HK-2 (cell line): ENCODE data around the gene SPPL3.

Experiments
- DNase-seq: peaks from one replicate; pipeline ENCODE4 v3.0.0-alpha.2; 2018; ENCODE audit not compliant: unreplicated experiment

The SPPL3 gene

DNA sequence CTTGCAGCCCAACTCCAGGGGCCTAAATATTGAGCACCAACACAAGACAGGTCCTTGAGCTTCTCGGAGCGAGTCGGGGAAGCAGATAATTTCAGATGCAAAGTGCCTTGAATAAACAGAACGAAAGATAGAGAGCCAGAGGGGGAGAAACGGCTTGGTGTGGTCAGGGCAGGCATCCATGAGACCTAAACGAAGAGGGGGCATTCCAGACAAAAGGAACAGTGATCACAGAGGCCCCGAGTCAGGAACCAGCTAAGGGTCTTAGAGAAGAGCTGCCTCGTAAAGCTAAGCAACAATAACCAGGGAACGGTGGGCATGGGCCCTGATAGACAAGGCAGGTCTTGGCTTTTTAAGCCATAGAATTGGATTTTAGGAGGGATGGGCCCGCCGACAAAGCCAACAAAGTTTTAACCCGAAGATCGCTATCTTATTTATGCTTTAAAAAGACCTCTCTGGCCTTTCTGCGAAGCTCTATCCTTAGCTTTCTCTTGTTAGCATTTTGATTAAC, 179.0 kb downstream of the SPPL3 start:
- peak; percentile 14 for DNase-seq

DNA sequence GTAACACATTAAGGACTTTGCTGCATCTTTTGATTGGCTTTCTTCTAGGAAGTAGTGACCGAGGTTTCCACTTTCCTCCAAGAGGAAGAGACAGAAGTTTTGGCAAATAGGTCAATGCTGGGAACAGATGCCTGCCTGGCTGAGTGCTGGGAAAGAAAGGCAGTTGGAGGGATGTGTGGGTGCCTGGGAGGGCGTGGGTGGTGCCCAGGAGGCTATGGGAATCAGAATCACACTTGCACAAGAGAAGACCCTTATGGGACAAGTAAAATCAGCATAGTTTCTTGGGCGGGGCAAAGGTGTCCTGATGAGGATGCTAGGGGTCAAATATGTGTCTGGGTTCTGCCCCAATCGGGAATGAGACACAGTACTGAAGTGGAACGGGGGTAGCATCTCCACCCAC, 179.4 kb downstream of the SPPL3 start:
- no peak for DNase-seq

DNA sequence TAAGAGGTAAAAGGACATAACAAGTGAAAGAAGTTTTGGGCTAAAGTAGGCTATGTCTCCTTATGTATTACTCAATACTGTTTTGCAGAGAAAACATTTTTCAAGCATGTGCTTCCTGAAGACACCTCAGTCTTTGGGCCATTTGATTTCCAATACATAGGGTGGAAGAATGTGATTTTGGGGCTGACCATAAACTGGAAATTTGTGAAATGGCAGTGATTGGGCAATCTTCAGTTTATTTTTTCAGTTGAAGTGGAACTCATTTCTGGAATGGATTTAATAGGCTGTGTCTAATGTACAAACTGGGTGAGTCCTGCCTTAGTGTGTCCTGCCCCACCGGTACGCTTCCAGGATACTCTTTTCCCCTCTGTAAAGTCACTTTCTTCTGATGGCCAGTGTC, 181.4 kb downstream of the SPPL3 start:
- DNase-seq: no peak

DNA sequence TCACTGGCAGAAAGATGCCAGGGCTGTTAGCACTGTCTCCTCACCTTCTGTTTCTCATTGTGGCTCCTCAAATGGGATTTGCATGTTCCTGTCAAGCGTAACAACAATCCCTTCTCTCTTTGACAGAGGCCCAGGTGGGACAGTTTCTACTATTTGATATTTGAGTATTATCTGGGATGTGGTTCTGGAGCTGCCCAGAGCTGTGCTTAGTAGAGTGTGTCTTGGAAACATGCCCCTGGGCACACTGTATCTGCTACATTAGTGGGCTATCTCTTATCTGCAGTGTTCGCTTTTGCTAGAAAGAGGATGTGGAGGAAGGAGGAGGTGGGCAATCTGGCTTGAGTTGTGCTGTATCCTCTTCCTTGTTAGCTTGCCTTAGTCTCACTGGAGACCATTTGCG, 182.3 kb downstream of the SPPL3 start:
- DNase-seq: no peak

GRCh38 chr12:120720987-120721801, 183.0 kb downstream of the SPPL3 start:
- DNase-seq: no peak

GRCh38 chr12:120720234-120720986, 183.7 kb downstream of the SPPL3 start:
- no peak for DNase-seq

- DNase-seq: no peak
Measured at GRCh38 chr12:120719496-120720233, 184.5 kb downstream of the SPPL3 start.

DNA sequence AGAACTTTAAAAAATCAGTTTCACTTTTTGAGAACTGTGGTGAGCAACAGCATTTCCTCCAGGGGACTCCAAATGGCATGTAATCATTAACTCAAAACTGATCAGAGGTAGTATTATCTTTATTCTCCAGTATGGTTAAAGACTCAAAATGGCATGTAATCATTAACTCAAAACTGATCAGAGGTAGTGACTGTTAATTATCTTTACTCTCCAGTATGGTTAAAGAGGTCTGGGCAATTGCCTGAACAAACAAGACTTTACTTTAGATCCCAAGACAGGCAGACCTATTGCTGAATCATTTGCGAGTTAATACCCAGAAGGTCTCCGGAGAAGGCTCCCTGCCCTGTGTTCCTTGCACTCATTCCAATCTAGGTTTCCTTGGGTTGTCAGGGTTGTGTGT, 185.1 kb downstream of the SPPL3 start:
- DNase-seq: no peak

GRCh38 chr12:120718055-120718454, 186.1 kb downstream of the SPPL3 start:
- DNase-seq: no peak

GRCh38 chr12:120713861-120714482, 190.2 kb downstream of the SPPL3 start:
- DNase-seq: peak; percentile 62

DNA sequence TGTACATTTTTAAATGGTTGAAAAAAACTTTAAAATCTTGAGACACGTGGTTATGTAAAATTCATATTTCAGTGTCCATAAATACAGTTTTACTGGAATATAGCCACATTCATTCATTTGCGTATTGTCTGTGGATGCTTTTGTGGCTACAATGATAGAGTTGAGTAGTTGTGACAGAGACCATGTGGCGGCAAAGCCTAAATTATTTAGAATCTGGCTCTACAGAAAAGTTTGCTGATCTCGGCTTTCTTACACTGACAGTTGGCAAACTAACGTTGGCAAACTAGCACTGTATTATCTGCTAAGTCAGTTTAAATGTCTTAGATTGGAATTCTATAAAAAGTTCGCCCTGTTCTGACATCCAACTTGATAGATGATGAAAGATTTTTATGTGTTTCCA, 191.5 kb downstream of the SPPL3 start:
- no peak for DNase-seq
